A549 (cell line): Measurements from ENCODE around the gene FXYD3.

Experiments used
- CTCF ChIP-seq: fragments of >200 bp; sonication (Bioruptor Twin); formaldehyde crosslinking; IDR thresholded peaks from 3 replicates; pipeline ENCODE4 v1.5.1; 2016
- KDM1A ChIP-seq: fragments of 200-600 bp; sonication (generic); IDR thresholded peaks from 2 replicates; pipeline ENCODE4 v1.6.1; 2016; ENCODE audit warnings: low read depth, mild to moderate bottlenecking
- POLR2A ChIP-seq: IDR thresholded peaks from 2 replicates; pipeline ENCODE4 v1.6.1; 2012; ENCODE audit warnings: mild to moderate bottlenecking, low read length

GRCh38 chr19:35132254-35132653 is 16.6 kb downstream of the FXYD3 start:
- TF ChIP-seq KDM1A (no peak), CTCF (no peak), POLR2A (no peak)
